K562 (cell line): Measurements from ENCODE around the gene SEC14L2. TPM values are rescaled to one million over a fixed set of nuclear protein-coding genes. Genes with fewer than 3 reads are reported as not detected.

Source experiments
- ATAC-seq: fragments of 200-7000 bp; cut with Tn5 transposase; 3 replicates; pipeline ENCODE4 v1.9.1; 2020; ENCODE audit warnings: moderate library complexity
- BruUV-seq: library from RNA; stranded (reverse); fragments of 400-500 nt; replicated peaks from 2 replicates; lab custom pipeline; 2021; lab: Mats Ljungman, UMichigan
- CTCF ChIA-PET: fragments of 300-600 bp; formaldehyde crosslinking; extraction: SDS; loops from one replicate; lab custom pipeline; 2021; ENCODE audit warnings: low intra/inter-chr PET ratio; lab: Yijun Ruan, JAX
- POLR2A ChIA-PET: fragments of 300-600, 350-650 bp; sonication (Branson Sonifier 250); formaldehyde crosslinking; extraction: SDS; loops from one replicate; lab custom pipeline; 2021; ENCODE audit warnings: antibody characterized with exemption, inconsistent platforms; lab: Yijun Ruan, JAX
- DNase-seq, 4 experiments: peaks; one replicate each; pipeline versions ENCODE4 v3.0.0 to v3.0.0-alpha.2; 2011 to 2018; ENCODE audit warnings: low spot score in 3 of 4, mixed read lengths in 3 of 4; ENCODE audit errors: extremely low read depth in 1 of 4
- FAIRE-seq: peaks from 2 replicates; lab custom pipeline; 2011; peaks lifted over from hg19 to GRCh38; lab: Jason Lieb, UNC
- H2AFZ ChIP-seq: 2 replicates; pipeline ENCODE4 v1.6.0; 2011; ENCODE audit warnings: low read depth, low read length, control low read depth, inconsistent platforms
- H3K27ac ChIP-seq: fragments of 200-600 bp; 3 replicates; pipeline ENCODE4 v1.8.0; 2011; ENCODE audit warnings: low read depth, mild to moderate bottlenecking, control low read depth, inconsistent platforms, low read length, moderate library complexity, mixed read lengths; ENCODE audit errors: extremely low read depth
- H3K27me3 ChIP-seq, 2 experiments: fragments of 300-600 bp in 1 of 2; 2 replicates in 1 of 2; 3 replicates in 1 of 2; pipeline versions ENCODE4 v1.6.0 to v1.8.0; 2011; ENCODE audit warnings: inconsistent platforms in 2 of 2, low read length in 2 of 2, mild to moderate bottlenecking in 1 of 2, mixed read lengths in 1 of 2, moderate library complexity in 1 of 2; ENCODE audit not compliant: control insufficient read depth in 2 of 2, insufficient read depth in 2 of 2
- H3K36me3 ChIP-seq: fragments of 300-600 bp; 3 replicates; pipeline ENCODE4 v1.8.0; 2011; ENCODE audit warnings: mild to moderate bottlenecking, low read length, inconsistent platforms; ENCODE audit not compliant: control insufficient read depth, insufficient read depth
- H3K4me1 ChIP-seq, 2 experiments: fragments of 200-600 bp in 1 of 2; replicated peaks in 1 of 2; 2 replicates in 1 of 2; 3 replicates in 1 of 2; pipeline versions ENCODE4 v1.5.1 to v1.8.0; 2011; ENCODE audit warnings: inconsistent platforms in 2 of 2, low read length in 2 of 2, mild to moderate bottlenecking in 1 of 2, mixed read lengths in 1 of 2, moderate library complexity in 1 of 2; ENCODE audit not compliant: control insufficient read depth in 2 of 2, insufficient read depth in 2 of 2
- H3K4me2 ChIP-seq: 2 replicates; pipeline ENCODE4 v1.6.1; 2011; ENCODE audit warnings: low read length, control low read depth, inconsistent platforms, mixed read lengths; ENCODE audit not compliant: insufficient read depth
- H3K4me3 ChIP-seq: fragments of 200-600 bp; sonication (generic), shearing (Covaris generic); 2 replicates; pipeline ENCODE4 v1.5.1; 2016; ENCODE audit warnings: control low read depth, inconsistent platforms
- H3K79me2 ChIP-seq: fragments of 200-600 bp; 3 replicates; pipeline ENCODE4 v1.8.0; 2011; ENCODE audit warnings: low read length, inconsistent platforms; ENCODE audit not compliant: control insufficient read depth, insufficient read depth
- H3K9ac ChIP-seq, 2 experiments: 2 replicates each; pipeline versions ENCODE4 v1.6.0 to v1.6.1; 2011; ENCODE audit warnings: low read depth in 2 of 2, low read length in 2 of 2, control low read depth in 1 of 2, inconsistent platforms in 1 of 2, mild to moderate bottlenecking in 1 of 2, mixed read lengths in 1 of 2; ENCODE audit not compliant: insufficient read depth in 1 of 2
- H3K9me1 ChIP-seq: one replicate; pipeline ENCODE4 v1.6.0; 2011; ENCODE audit warnings: inconsistent platforms, mild to moderate bottlenecking, low read length, moderate library complexity; ENCODE audit not compliant: control insufficient read depth, insufficient read depth
- H3K9me3 ChIP-seq: replicated peaks from 2 replicates; pipeline ENCODE4 v1.5.1; 2011; ENCODE audit warnings: low read depth, low read length, inconsistent platforms; ENCODE audit not compliant: control insufficient read depth, insufficient read depth
- H4K20me1 ChIP-seq: replicated peaks from 2 replicates; pipeline ENCODE4 v1.6.1; 2011; ENCODE audit warnings: low read length, inconsistent platforms, mixed read lengths; ENCODE audit not compliant: control insufficient read depth, insufficient read depth
- DIDO1 ChIP-seq: fragments of 450-650 bp; IDR thresholded peaks from 2 replicates; pipeline ENCODE4 v1.6.1; 2016; ENCODE audit warnings: low read depth, missing biosample characterization, missing genetic modification characterization
- EP300 ChIP-seq: IDR thresholded peaks from 2 replicates; pipeline ENCODE4 v1.6.1; 2012; ENCODE audit warnings: low read length, improper control_type of control experiment
- MLLT1 ChIP-seq, 2 experiments: fragments of 450-650 bp; IDR thresholded peaks; 2 replicates each; pipeline ENCODE4 v1.6.1; 2016
- NFYB ChIP-seq: IDR thresholded peaks from 2 replicates; pipeline ENCODE4 v1.6.1; 2011; ENCODE audit warnings: mild to moderate bottlenecking, moderate library complexity; ENCODE audit not compliant: insufficient read length; ENCODE audit errors: extremely low read depth
- POLR2AphosphoS2 ChIP-seq: IDR thresholded peaks from 2 replicates; pipeline ENCODE4 v1.6.1; 2012; ENCODE audit warnings: low read length, improper control_type of control experiment
- PRMT5 ChIP-seq: sonication (generic); formaldehyde crosslinking; IDR thresholded peaks from 2 replicates; pipeline ENCODE4 v1.5.0; 2020; ENCODE audit warnings: missing genetic modification reagents
- RCOR1 ChIP-seq, 2 experiments: IDR thresholded peaks; 2 replicates each; pipeline ENCODE4 v1.6.1; 2012; ENCODE audit warnings: low read depth in 2 of 2, low read length in 2 of 2, borderline replicate concordance in 1 of 2, improper control_type of control experiment in 1 of 2
- SRF ChIP-seq, 2 experiments: fragments of 250-450, 450-650 bp in 1 of 2; sonication (Bioruptor Pico) in 1 of 2; sonication (generic) in 1 of 2; formaldehyde crosslinking; IDR thresholded peaks; 2 replicates each; pipeline versions ENCODE4 v1.5.0 to v1.5.1; 2020 to 2022; ENCODE audit warnings: mild to moderate bottlenecking in 1 of 2, missing genetic modification reagents in 1 of 2
- ZBTB40 ChIP-seq, 2 experiments: fragments of 450-650 bp in 1 of 2; sonication (generic) in 1 of 2; formaldehyde crosslinking in 1 of 2; IDR thresholded peaks; 2 replicates each; pipeline versions ENCODE4 v1.7.1 to v1.9.0; 2016 to 2022; ENCODE audit warnings: inconsistent platforms in 1 of 2, mild to moderate bottlenecking in 1 of 2, missing genetic modification reagents in 1 of 2
- ZNF436 ChIP-seq: fragments of 250-450, 450-650 bp; sonication (Bioruptor Pico); formaldehyde crosslinking; IDR thresholded peaks from 2 replicates; pipeline ENCODE4 v1.7.0; 2020; ENCODE audit warnings: mild to moderate bottlenecking
- WGBS: fragments of 100-300 bp; shearing (Covaris generic); methylation state at CpG from one replicate; pipeline ENCODE4 v1.1.6; 2016; ENCODE audit warnings: low coverage, mixed read lengths; ENCODE audit not compliant: insufficient coverage; ENCODE audit errors: missing lambda C conversion rate; 5-methylcytosine and 5-hydroxymethylcytosine counted together
- in situ Hi-C: fragments of 300-500 bp; cut with MboI; formaldehyde crosslinking; loops from 4 replicates; pipeline ENCODE4 v1.15.0; 2018; ENCODE audit warnings: inconsistent platforms, mixed read lengths
- intact Hi-C: fragments of 100-400 bp; cut with micrococcal nuclease; formaldehyde crosslinking; loops from 2 replicates; pipeline ENCODE4 v1.14.2; 2022
- polyA plus RNA-seq, 8 experiments: library from polyadenylated mRNA; depleted of rRNA in 4 of 8; stranded (reverse) in 5 of 8; unstranded in 3 of 8; fragments of >200 nt; fragmentation: Nextera tagmentation in 2 of 8; fragmentation: Illumina TruSeq in 1 of 8; extraction: Ambion mirVana in 2 of 8; extraction: Trizol in 1 of 8; gene quantifications; 2 replicates each; pipeline versions ENCODE4 v1.2.1 to v1.2.3, GENCODE V29; 2011 to 2014; ENCODE audit warnings: inconsistent platforms in 1 of 8, missing spikeins in 1 of 8
- total RNA-seq, 7 experiments: library from RNA; depleted of rRNA in 6 of 7; stranded (reverse); fragments of >200 nt in 6 of 7; fragmentation: Illumina TruSeq in 2 of 7; extraction: Trizol in 2 of 7; gene quantifications; 2 replicates each; pipeline versions ENCODE4 v1.2.1 to v1.2.3, GENCODE V29; 2011 to 2021; ENCODE audit warnings: low replicate concordance in 1 of 7

Gene SEC14L2
- total and polyA plus RNA-seq, 9 of the 15 experiments (the other 6 are each of a cell fraction or from before 2014, with no cell fraction given), result 0.03 to 0.17 (median 0.10) TPM

- intact Hi-C loops, result loop anchor here (5.0 kb wide), 2 partner anchors 54 to 364 kb away; no protein-coding TSS in a partner anchor
- WGBS, result 80% methylated on average over 6 of the region's 7 CpGs
- Histone ChIP-seq H3K9me1 (no peaks in the 10 kb centered on the region), H3K4me1 (peaks cover 9 to 33% of the 10 kb centered on the region in 2 experiments; a peak in 3 of 5 replicates), H3K36me3 (no peaks in the 10 kb centered on the region), H3K4me2 (no peak overlapping the region), H3K27ac (no peak overlapping the region), H3K79me2 (no peaks in the 10 kb centered on the region), H2AFZ (no peak overlapping the region), H3K9me3 (peaks cover 8% of the 10 kb centered on the region; the same call in 1 of the 2 replicates), H3K9ac (peak overlapping the region in 1 of 2 experiments; percentile 36; a peak in 2 of 4 replicates), H3K4me3 (no peak overlapping the region), H4K20me1 (0 out of 2 replicates have a peak, but pooled peaks cover 2% of the 10 kb centered on the region), H3K27me3 (no peaks in the 10 kb centered on the region)
- FAIRE-seq, result no peak
- CTCF ChIA-PET, result no interaction called here
- no peak for ATAC-seq
- in situ Hi-C loops, result loop anchor here (5.0 to 25.0 kb wide), 5 partner anchors 34 to 362 kb away; partner anchors contain the start of genes MTFP1 and OSM
- POLR2A ChIA-PET, result interaction anchor here (0.5 to 0.6 kb wide), 2 partner anchors 167 to 552 kb away, joined by 3 to 4 read pairs; no protein-coding TSS in a partner anchor
- TF ChIP-seq MLLT1 (IDR thresholded peaks at IDR 0.05) (no peak), POLR2AphosphoS2 (no peak), ZBTB40 (IDR thresholded peaks at IDR 0.05) (no peak), ZBTB40 (CRISPR knock-in tag; IDR thresholded peaks at IDR 0.05) (no peak), PRMT5 (CRISPR knock-in tag) (no peak), DIDO1 (tag) (no peak), RCOR1 (IDR thresholded peaks at IDR 0.05; ENCODE audit: borderline replicate concordance in 1 of 2, low read depth in 2 of 2, low read length in 2 of 2) (no peak), SRF (CRISPR knock-in tag; IDR thresholded peaks at IDR 0.05) (no peak), NFYB (no peak), EP300 (no peak), ZNF436 (CRISPR knock-in tag) (no peak)
- TF ChIP-seq, all 486 proteins: peak for 0
- BruUV-seq, result no TSS peak
- DNase-seq, result no peak
Observed at GRCh38 chr22:30393322-30393680, 3.5 kb upstream of the SEC14L2 start.
